Activated T-cell treated with anti-CD3 and anti-CD28 coated beads, Interleukin-2, amount 50 U/mL, for 24 hours (primary cell): Measurements from ENCODE around the gene NEK7.

Experiments
- DNase-seq: peaks from one replicate; pipeline ENCODE4 v3.0.0-alpha.2; 2020
- H3K27ac Mint-ChIP-seq: 2 replicates; pipeline ENCODE4 v1.8.0; 2020; ENCODE audit warnings: mild to moderate bottlenecking, mixed read lengths
- H3K27me3 Mint-ChIP-seq: 2 replicates; pipeline ENCODE4 v1.8.0; 2020; ENCODE audit warnings: mixed read lengths
- H3K36me3 Mint-ChIP-seq: 2 replicates; pipeline ENCODE4 v1.8.0; 2020; ENCODE audit warnings: low read depth, mixed read lengths
- H3K4me1 Mint-ChIP-seq: 2 replicates; pipeline ENCODE4 v1.8.0; 2020; ENCODE audit warnings: low read depth, mixed read lengths
- H3K4me3 Mint-ChIP-seq: 2 replicates; pipeline ENCODE4 v1.8.0; 2020; ENCODE audit warnings: mild to moderate bottlenecking, moderate library complexity, mixed read lengths
- H3K9me3 Mint-ChIP-seq: 2 replicates; pipeline ENCODE4 v1.8.0; 2020; ENCODE audit warnings: mixed read lengths

NEK7 gene

GRCh38 chr1:198273748-198274295 lies 117.0 kb downstream of the NEK7 start:
- H3K4me1 Mint-ChIP-seq, result peaks cover 26% of the 10 kb centered on the region
- H3K9me3 Mint-ChIP-seq, result no peaks in the 10 kb centered on the region
- no peak overlapping the region for H3K27ac Mint-ChIP-seq
- no peaks in the 10 kb centered on the region for H3K27me3 Mint-ChIP-seq
- DNase-seq, result no peak
- H3K4me3 Mint-ChIP-seq, result no peak overlapping the region
- H3K36me3 Mint-ChIP-seq, result peaks cover 13% of the 10 kb centered on the region

- no peak overlapping the region for H3K27ac Mint-ChIP-seq
- no peaks in the 10 kb centered on the region for H3K27me3 Mint-ChIP-seq
- peaks cover 28% of the 10 kb centered on the region for H3K4me1 Mint-ChIP-seq
- no peak overlapping the region for H3K4me3 Mint-ChIP-seq
- no peak for DNase-seq
- H3K36me3 Mint-ChIP-seq, result peaks cover 22% of the 10 kb centered on the region
- no peaks in the 10 kb centered on the region for H3K9me3 Mint-ChIP-seq
Observed at GRCh38 chr1:198275597-198275996, 118.8 kb downstream of the NEK7 start.

- Mint-ChIP-seq H3K4me1 (peaks cover 23% of the 10 kb centered on the region), H3K4me3 (no peak overlapping the region), H3K27ac (no peak overlapping the region), H3K9me3 (no peaks in the 10 kb centered on the region), H3K36me3 (peaks cover 17% of the 10 kb centered on the region), H3K27me3 (no peaks in the 10 kb centered on the region)
- DNase-seq, result no peak
Observed at GRCh38 chr1:198276241-198276640, 119.4 kb downstream of the NEK7 start.

- Mint-ChIP-seq H3K27ac (no peak overlapping the region), H3K36me3 (peaks cover 27% of the 10 kb centered on the region), H3K9me3 (no peaks in the 10 kb centered on the region), H3K4me3 (no peak overlapping the region), H3K27me3 (no peaks in the 10 kb centered on the region), H3K4me1 (peaks cover 19% of the 10 kb centered on the region)
- no peak for DNase-seq
Observed at GRCh38 chr1:198278943-198279342, 122.1 kb downstream of the NEK7 start.

- H3K9me3 Mint-ChIP-seq, result no peaks in the 10 kb centered on the region
- H3K36me3 Mint-ChIP-seq, result peaks cover 34% of the 10 kb centered on the region
- no peak overlapping the region for H3K4me3 Mint-ChIP-seq
- H3K27ac Mint-ChIP-seq, result no peak overlapping the region
- no peaks in the 10 kb centered on the region for H3K27me3 Mint-ChIP-seq
- peaks cover 19% of the 10 kb centered on the region for H3K4me1 Mint-ChIP-seq
- DNase-seq, result no peak
Observed at GRCh38 chr1:198280080-198280479, 123.3 kb downstream of the NEK7 start.

- H3K27me3 Mint-ChIP-seq, result no peaks in the 10 kb centered on the region
- peaks cover 21% of the 10 kb centered on the region for H3K4me1 Mint-ChIP-seq
- H3K27ac Mint-ChIP-seq, result no peak overlapping the region
- peaks cover 50% of the 10 kb centered on the region for H3K36me3 Mint-ChIP-seq
- H3K9me3 Mint-ChIP-seq, result no peaks in the 10 kb centered on the region
- H3K4me3 Mint-ChIP-seq, result no peak overlapping the region
- DNase-seq, result no peak
Observed at GRCh38 chr1:198281911-198282310, 125.1 kb downstream of the NEK7 start.

- Mint-ChIP-seq H3K4me1 (peaks cover 26% of the 10 kb centered on the region), H3K27me3 (no peaks in the 10 kb centered on the region), H3K36me3 (peaks cover 59% of the 10 kb centered on the region), H3K27ac (no peak overlapping the region), H3K4me3 (no peak overlapping the region), H3K9me3 (no peaks in the 10 kb centered on the region)
- DNase-seq, result no peak
Observed at GRCh38 chr1:198283222-198283621, 126.4 kb downstream of the NEK7 start.

GRCh38 chr1:198287916-198288315 lies 131.1 kb downstream of the NEK7 start:
- DNase-seq, result no peak
- H3K9me3 Mint-ChIP-seq, result no peaks in the 10 kb centered on the region
- no peak overlapping the region for H3K27ac Mint-ChIP-seq
- peaks cover 23% of the 10 kb centered on the region for H3K4me1 Mint-ChIP-seq
- H3K36me3 Mint-ChIP-seq, result peaks cover 59% of the 10 kb centered on the region
- no peak overlapping the region for H3K4me3 Mint-ChIP-seq
- no peaks in the 10 kb centered on the region for H3K27me3 Mint-ChIP-seq

GRCh38 chr1:198290089-198290683 lies 133.4 kb downstream of the NEK7 start:
- Mint-ChIP-seq H3K27ac (no peak overlapping the region), H3K27me3 (no peaks in the 10 kb centered on the region), H3K4me3 (no peak overlapping the region), H3K9me3 (no peaks in the 10 kb centered on the region), H3K4me1 (peaks cover 16% of the 10 kb centered on the region), H3K36me3 (peaks cover 57% of the 10 kb centered on the region)
- DNase-seq, result no peak

- peaks cover 20% of the 10 kb centered on the region for H3K4me1 Mint-ChIP-seq
- no peaks in the 10 kb centered on the region for H3K9me3 Mint-ChIP-seq
- H3K4me3 Mint-ChIP-seq, result no peak overlapping the region
- no peak for DNase-seq
- peaks cover 58% of the 10 kb centered on the region for H3K36me3 Mint-ChIP-seq
- no peaks in the 10 kb centered on the region for H3K27me3 Mint-ChIP-seq
- H3K27ac Mint-ChIP-seq, result peak overlapping the region; percentile 1
Observed at GRCh38 chr1:198291036-198291435, 134.2 kb downstream of the NEK7 start.

- no peaks in the 10 kb centered on the region for H3K27me3 Mint-ChIP-seq
- peaks cover 58% of the 10 kb centered on the region for H3K36me3 Mint-ChIP-seq
- peaks cover 21% of the 10 kb centered on the region for H3K4me1 Mint-ChIP-seq
- DNase-seq, result no peak
- no peak overlapping the region for H3K27ac Mint-ChIP-seq
- H3K9me3 Mint-ChIP-seq, result no peaks in the 10 kb centered on the region
- no peak overlapping the region for H3K4me3 Mint-ChIP-seq
Observed at GRCh38 chr1:198291924-198292323, 135.1 kb downstream of the NEK7 start.

- Mint-ChIP-seq H3K27ac (no peak overlapping the region), H3K36me3 (peaks cover 64% of the 10 kb centered on the region), H3K9me3 (no peaks in the 10 kb centered on the region), H3K27me3 (no peaks in the 10 kb centered on the region), H3K4me1 (peaks cover 26% of the 10 kb centered on the region), H3K4me3 (no peak overlapping the region)
- no peak for DNase-seq
Observed at GRCh38 chr1:198295225-198295624, 138.4 kb downstream of the NEK7 start.

GRCh38 chr1:198295971-198296370 lies 139.2 kb downstream of the NEK7 start:
- Mint-ChIP-seq H3K9me3 (no peaks in the 10 kb centered on the region), H3K27ac (no peak overlapping the region), H3K27me3 (no peaks in the 10 kb centered on the region)

GRCh38 chr1:198297281-198297680 lies 140.5 kb downstream of the NEK7 start:
- no peak overlapping the region for H3K4me3 Mint-ChIP-seq

More at GRCh38 chr1:198295971-198296370, 139.2 kb downstream of the NEK7 start:
- Mint-ChIP-seq H3K36me3 (peaks cover 67% of the 10 kb centered on the region), H3K4me1 (peaks cover 24% of the 10 kb centered on the region), H3K4me3 (no peak overlapping the region)
- DNase-seq, result no peak

GRCh38 chr1:198298640-198299039 lies 141.8 kb downstream of the NEK7 start:
- peaks cover 20% of the 10 kb centered on the region for H3K4me1 Mint-ChIP-seq
- no peak overlapping the region for H3K4me3 Mint-ChIP-seq
- no peaks in the 10 kb centered on the region for H3K27me3 Mint-ChIP-seq
- H3K36me3 Mint-ChIP-seq, result peaks cover 76% of the 10 kb centered on the region
- H3K9me3 Mint-ChIP-seq, result no peaks in the 10 kb centered on the region
- DNase-seq, result no peak
- H3K27ac Mint-ChIP-seq, result no peak overlapping the region

More at GRCh38 chr1:198297281-198297680, 140.5 kb downstream of the NEK7 start:
- Mint-ChIP-seq H3K27ac (peak overlapping the region; percentile 5), H3K27me3 (no peaks in the 10 kb centered on the region), H3K4me1 (peaks cover 20% of the 10 kb centered on the region), H3K9me3 (no peaks in the 10 kb centered on the region), H3K36me3 (peaks cover 73% of the 10 kb centered on the region)
- DNase-seq, result no peak
